ENCODE data around the gene C1QL4. TPM values are rescaled to one million over a fixed set of nuclear protein-coding genes. Genes with fewer than 3 reads are reported as not detected.
"Not testable (repeated sequence)": the region's sequence is repeated elsewhere in the genome, so short reads cannot be mapped to it uniquely, and the experiment has no call there.

C1QL4 gene
- total and polyA plus RNA-seq, 2 of the 8 experiments (the other 6 are each of a cell fraction or from before 2014, with no cell fraction given), result 0.28 to 0.63 TPM

DNA sequence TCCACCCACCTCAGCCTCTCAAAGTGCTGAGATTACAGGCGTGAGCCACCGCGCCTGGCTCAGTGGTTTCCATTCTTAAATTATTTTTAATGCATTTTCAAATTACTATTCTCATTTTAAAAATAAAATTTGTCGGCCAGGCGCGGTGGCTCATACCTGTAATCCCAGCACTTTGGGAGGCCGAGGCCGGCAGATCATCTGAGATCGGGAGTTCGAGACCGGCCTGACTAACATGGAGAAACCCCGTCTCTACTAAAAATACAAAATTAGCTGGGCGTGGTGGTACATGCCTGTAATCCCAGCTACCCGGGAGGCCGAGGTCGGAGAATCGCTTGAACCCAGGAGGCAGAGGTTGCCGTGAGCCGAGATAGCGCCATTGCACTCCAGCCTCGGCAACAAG lies 3.2 kb downstream of the C1QL4 start:
- H3K9me3 ChIP-seq (ENCODE audit: insufficient read depth in 2 of 2, low read depth in 1 of 2, low read length in 1 of 2); FAIRE-seq; H3K23me2 ChIP-seq (ENCODE audit: low read depth, low read length); H2BK12ac ChIP-seq (ENCODE audit: low read depth, low read length); DNase-seq (ENCODE audit: low read depth in 1 of 2, low spot score in 2 of 2); H3K4me2 ChIP-seq (ENCODE audit: insufficient read depth in 1 of 2, low read depth in 2 of 2, low read length in 2 of 2); H2BK5ac ChIP-seq (ENCODE audit: low read depth, low read length); H3K23ac ChIP-seq (ENCODE audit: insufficient read length); H2AFZ ChIP-seq (ENCODE audit: low read length); H3K27ac ChIP-seq (ENCODE audit: low read depth, low read length); H3K14ac ChIP-seq (ENCODE audit: insufficient read length); H3K9ac ChIP-seq (replicated peaks in 1 of 4; ENCODE audit: extremely low read depth in 1 of 4, low read depth in 3 of 4, low read length in 3 of 4); H2AK5ac ChIP-seq (ENCODE audit: low read depth, low read length); H2BK120ac ChIP-seq (replicated peaks; ENCODE audit: low read depth, low read length); H3K79me1 ChIP-seq (ENCODE audit: low read depth, low read length); H3K56ac ChIP-seq (replicated peaks; ENCODE audit: insufficient read length, low read depth, low read length); H3K18ac ChIP-seq (ENCODE audit: extremely low read depth, low read length); H2BK15ac ChIP-seq (ENCODE audit: low read length); H3K79me2 ChIP-seq (ENCODE audit: control insufficient read depth in 1 of 2, insufficient read depth in 2 of 2, low read length in 2 of 2); H4K5ac ChIP-seq (ENCODE audit: insufficient read length, low read depth, low read length); H2BK20ac ChIP-seq (ENCODE audit: low read length); H3K4ac ChIP-seq (replicated peaks; ENCODE audit: insufficient read length, low read depth, low read length); H4K91ac ChIP-seq (replicated peaks; ENCODE audit: insufficient read length, low read length); H4K8ac ChIP-seq (ENCODE audit: extremely low read depth, insufficient read depth, low read length); H4K20me1 ChIP-seq (replicated peaks in 1 of 2; ENCODE audit: control insufficient read depth in 1 of 2, insufficient read depth in 2 of 2, low read length in 2 of 2); H3K4me3 ChIP-seq (ENCODE audit: extremely low read depth in 1 of 4, insufficient read depth in 2 of 4, low read depth in 3 of 4, low read length in 4 of 4): not testable (repeated sequence)
- ChIA-PET CTCF (ENCODE audit: partially characterized antibody) (interaction anchor here (0.7 to 12.7 kb wide), 6 partner anchors 9 to 240 kb away, joined by 3 to 276 read pairs (median 70); partner anchors contain the start of genes DNAJC22, PRPH and TROAP), POLR2A (ENCODE audit: partially characterized antibody) (interaction anchor here (1.1 to 6.2 kb wide), 4 partner anchors 9 to 40 kb away, joined by 3 to 37 read pairs (median 20); partner anchors contain the start of gene TROAP)
- H3K4me1 ChIP-seq (replicated peaks in 1 of 4; ENCODE audit: control insufficient read depth in 3 of 4, insufficient read depth in 4 of 4, low read length in 3 of 4), result peaks cover 0 to 17% (median 8%) of the 10 kb centered on the region in 4 experiments; a peak in 6 of 7 replicates
- H3K36me3 ChIP-seq (ENCODE audit: control insufficient read depth in 2 of 4, insufficient read depth in 4 of 4, low read length in 3 of 4), result peaks cover 5 to 24% (median 13%) of the 10 kb centered on the region in 4 experiments; a peak in 7 of 8 replicates
- WGBS, 2 experiments (ENCODE audit: extremely low coverage in 1 of 2, insufficient coverage in 1 of 2, insufficient read length in 1 of 2, insufficient replicate concordance in 2 of 2, low coverage in 1 of 2, low lambda C conversion rate in 2 of 2, missing lambda C conversion rate in 1 of 2), result 84% methylated on average over 21 of the region's 21 CpGs; no CpG with 5 or more reads in 1 of the 2 experiments
- peaks cover 52 to 71% (median 64%) of the 10 kb centered on the region in 4 experiments for H3K27me3 ChIP-seq (replicated peaks in 1 of 4; ENCODE audit: control insufficient read depth in 3 of 4, extremely low read depth in 1 of 4, insufficient read depth in 3 of 4, low read length in 3 of 4)

Data from H1 (cell line).